PFSK-1 (cell line): ENCODE results near the gene EBF4.

ENCODE experiments used
- FOXP2 ChIP-seq: optimal IDR thresholded peaks from 2 replicates; pipeline ENCODE3; 2011; ENCODE audit warnings: borderline replicate concordance, control low read depth, inconsistent platforms; ENCODE audit not compliant: insufficient read depth; ENCODE audit errors: extremely low read length, extremely low read depth
- POLR2AphosphoS5 ChIP-seq: IDR thresholded peaks from 2 replicates; pipeline ENCODE4 v1.6.1; 2012; ENCODE audit warnings: low read depth, mild to moderate bottlenecking, control low read depth, low read length, moderate library complexity
- SIN3A ChIP-seq: IDR thresholded peaks from 2 replicates; pipeline ENCODE4 v1.6.1; 2012; ENCODE audit warnings: mild to moderate bottlenecking, low read length, moderate library complexity, borderline replicate concordance; ENCODE audit not compliant: insufficient read depth
- TAF1 ChIP-seq: IDR thresholded peaks from 2 replicates; pipeline ENCODE4 v1.6.1; 2012; ENCODE audit warnings: low read length, control low read depth, borderline replicate concordance; ENCODE audit not compliant: insufficient read depth
- TF ChIP-seq, protein P1 (sequence below), 2 experiments: IDR thresholded peaks; 2 replicates each; pipeline versions ENCODE4 v1.6.1 to v1.8.0; 2011 to 2012; ENCODE audit warnings: low read depth in 2 of 2, low read length in 2 of 2, control low read depth in 1 of 2, inconsistent platforms in 1 of 2, mild to moderate bottlenecking in 1 of 2, moderate library complexity in 1 of 2; ENCODE audit not compliant: insufficient read depth in 1 of 2

EBF4 gene

DNA sequence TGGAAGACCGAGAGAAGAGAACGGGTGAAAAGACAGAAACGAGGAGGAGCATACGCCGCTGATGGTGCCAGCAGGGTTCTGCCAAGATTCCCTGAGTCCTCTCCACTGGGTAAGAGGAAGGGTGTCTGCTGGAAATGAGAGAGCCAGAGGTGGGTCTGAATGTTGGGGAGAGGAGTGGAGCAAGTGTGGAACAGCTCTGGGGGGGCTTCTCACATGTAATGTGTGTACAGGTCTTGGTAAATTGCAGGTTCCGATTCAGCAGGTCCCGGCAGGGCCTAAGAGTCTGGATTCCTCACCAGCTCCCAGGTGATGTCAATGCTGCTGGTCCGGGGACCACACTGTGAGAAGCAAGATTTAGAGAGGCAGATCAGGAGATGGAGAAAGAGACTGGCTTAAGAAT, 1.5 kb upstream of the EBF4 start:
- TF ChIP-seq POLR2AphosphoS5 (no peak), TAF1 (no peak), SIN3A (no peak), FOXP2 (no peak)
- TF ChIP-seq, protein P1, sequence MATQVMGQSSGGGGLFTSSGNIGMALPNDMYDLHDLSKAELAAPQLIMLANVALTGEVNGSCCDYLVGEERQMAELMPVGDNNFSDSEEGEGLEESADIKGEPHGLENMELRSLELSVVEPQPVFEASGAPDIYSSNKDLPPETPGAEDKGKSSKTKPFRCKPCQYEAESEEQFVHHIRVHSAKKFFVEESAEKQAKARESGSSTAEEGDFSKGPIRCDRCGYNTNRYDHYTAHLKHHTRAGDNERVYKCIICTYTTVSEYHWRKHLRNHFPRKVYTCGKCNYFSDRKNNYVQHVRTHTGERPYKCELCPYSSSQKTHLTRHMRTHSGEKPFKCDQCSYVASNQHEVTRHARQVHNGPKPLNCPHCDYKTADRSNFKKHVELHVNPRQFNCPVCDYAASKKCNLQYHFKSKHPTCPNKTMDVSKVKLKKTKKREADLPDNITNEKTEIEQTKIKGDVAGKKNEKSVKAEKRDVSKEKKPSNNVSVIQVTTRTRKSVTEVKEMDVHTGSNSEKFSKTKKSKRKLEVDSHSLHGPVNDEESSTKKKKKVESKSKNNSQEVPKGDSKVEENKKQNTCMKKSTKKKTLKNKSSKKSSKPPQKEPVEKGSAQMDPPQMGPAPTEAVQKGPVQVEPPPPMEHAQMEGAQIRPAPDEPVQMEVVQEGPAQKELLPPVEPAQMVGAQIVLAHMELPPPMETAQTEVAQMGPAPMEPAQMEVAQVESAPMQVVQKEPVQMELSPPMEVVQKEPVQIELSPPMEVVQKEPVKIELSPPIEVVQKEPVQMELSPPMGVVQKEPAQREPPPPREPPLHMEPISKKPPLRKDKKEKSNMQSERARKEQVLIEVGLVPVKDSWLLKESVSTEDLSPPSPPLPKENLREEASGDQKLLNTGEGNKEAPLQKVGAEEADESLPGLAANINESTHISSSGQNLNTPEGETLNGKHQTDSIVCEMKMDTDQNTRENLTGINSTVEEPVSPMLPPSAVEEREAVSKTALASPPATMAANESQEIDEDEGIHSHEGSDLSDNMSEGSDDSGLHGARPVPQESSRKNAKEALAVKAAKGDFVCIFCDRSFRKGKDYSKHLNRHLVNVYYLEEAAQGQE (IDR thresholded peaks at IDR 0.05; ENCODE audit: insufficient read depth in 1 of 2, low read depth in 2 of 2, low read length in 2 of 2): no peak

DNA sequence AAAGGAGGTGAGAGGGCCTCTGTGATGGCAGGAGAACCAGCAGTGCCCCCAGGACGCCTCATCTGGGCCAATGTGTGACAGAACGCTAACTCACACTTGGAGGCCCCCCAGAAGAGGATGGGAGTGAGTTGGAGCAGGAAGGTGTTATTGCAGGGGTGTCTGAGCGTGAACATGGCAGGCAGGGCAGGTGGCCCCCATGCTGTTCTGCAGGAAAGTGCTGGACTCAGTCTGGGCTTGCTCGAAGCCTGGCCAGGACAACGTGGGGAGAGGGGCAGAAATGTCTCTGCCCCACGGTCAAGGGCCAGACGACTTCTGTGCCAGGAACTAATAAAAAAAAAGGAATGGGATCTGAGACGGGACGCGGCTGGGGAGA, 931 bp upstream of the EBF4 start:
- no peak for TF ChIP-seq SIN3A
- TF ChIP-seq, protein P1 (IDR thresholded peaks at IDR 0.05; ENCODE audit: insufficient read depth in 1 of 2, low read depth in 2 of 2, low read length in 2 of 2): no peak
- no peak for TF ChIP-seq FOXP2
- TF ChIP-seq TAF1: no peak
- no peak for TF ChIP-seq POLR2AphosphoS5

DNA sequence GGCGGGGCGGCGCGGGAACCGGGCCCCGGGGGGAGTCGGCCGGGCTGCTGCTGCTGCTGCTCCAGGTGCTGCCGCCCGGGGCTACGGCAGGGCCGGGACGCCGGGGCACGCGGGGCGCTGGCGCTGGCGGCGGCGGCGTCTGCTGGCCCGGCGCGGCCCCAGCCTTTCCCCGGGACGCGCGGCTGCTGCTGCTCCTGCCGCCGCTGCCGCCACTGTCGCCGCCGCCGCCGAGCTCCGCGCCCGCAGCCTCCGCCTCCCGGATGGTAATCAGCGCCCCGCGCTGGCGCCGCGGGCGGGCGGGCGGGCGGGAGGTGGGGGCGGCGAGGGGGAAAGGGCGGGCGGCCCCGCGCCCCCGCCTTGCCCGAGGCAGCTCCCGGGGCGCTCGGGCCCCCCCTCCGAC, 306 bp downstream of the EBF4 start:
- TF ChIP-seq, protein P1 (IDR thresholded peaks at IDR 0.05; ENCODE audit: insufficient read depth in 1 of 2, low read depth in 2 of 2, low read length in 2 of 2): no peak
- TF ChIP-seq SIN3A (no peak), TAF1 (no peak), FOXP2 (no peak), POLR2AphosphoS5 (no peak)

DNA sequence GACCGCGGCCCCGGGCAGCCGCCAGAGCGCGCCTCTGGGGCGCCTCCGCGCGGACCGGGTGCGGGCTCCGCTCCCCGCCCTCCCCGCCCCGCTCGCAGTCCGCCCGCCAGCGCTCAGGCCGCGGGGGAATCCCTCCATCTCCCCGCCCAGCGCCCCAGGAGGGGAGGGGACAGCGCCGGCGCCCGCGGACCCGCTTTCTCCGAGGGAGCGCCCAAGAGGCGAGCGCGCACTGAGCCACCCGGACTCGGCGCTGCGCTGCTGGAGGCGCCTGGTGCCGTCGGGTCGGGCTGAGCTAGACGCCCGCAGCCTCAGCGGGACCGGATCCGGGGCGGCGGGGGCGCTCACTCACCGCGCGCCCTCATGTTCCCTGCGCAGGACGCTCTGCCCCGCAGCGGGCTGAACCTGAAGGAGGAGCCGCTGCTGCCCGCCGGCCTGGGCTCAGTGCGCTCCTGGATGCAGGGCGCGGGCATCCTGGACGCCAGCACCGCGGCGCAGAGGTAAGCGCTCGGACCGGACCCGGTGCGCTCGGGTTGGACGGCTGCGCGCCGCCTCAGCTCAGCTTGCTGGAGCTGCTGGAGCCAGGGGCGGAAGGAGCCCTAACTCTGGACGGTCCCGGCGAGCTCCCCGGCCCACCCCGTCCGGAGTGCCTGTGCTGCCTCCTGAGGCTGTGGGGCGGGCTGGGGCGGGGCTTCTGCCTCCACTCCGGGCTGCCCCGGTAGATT, 867 bp downstream of the EBF4 start:
- TF ChIP-seq TAF1 (no peak), POLR2AphosphoS5 (no peak), FOXP2 (no peak), SIN3A (no peak)
- TF ChIP-seq, protein P1 (IDR thresholded peaks at IDR 0.05; ENCODE audit: insufficient read depth in 1 of 2, low read depth in 2 of 2, low read length in 2 of 2): no peak

DNA sequence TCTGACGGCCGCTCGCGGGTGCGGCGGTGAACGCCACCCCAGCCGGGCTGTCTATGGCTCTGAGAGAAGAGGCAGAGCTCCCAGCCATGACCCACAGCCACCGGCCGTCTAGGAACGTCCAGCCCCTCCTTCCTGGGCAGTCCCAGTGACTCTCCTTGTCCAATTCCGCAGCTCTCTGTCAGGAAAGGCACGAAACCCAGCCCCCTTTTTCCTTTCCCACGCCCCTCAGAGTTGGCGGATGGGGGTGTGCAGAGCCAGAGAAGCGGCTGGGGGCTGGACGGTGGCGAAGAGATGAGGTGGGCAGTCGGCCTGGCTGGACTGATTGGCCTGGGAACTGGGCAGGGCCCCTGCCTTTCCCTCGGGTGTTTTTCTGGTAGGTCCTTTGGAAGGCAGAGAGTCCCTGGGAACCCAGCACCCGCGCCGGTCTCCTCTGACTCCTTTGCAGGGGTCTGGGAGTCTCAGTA, 1.5 kb downstream of the EBF4 start:
- TF ChIP-seq SIN3A: no peak
- no peak for TF ChIP-seq TAF1
- TF ChIP-seq FOXP2: no peak
- TF ChIP-seq, protein P1 (IDR thresholded peaks at IDR 0.05; ENCODE audit: insufficient read depth in 1 of 2, low read depth in 2 of 2, low read length in 2 of 2): no peak
- TF ChIP-seq POLR2AphosphoS5: no peak
